HepG2 (cell line): ENCODE data around the gene COMMD7.
"Not testable (repeated sequence)": the region's sequence is repeated elsewhere in the genome, so short reads cannot be mapped to it uniquely, and the experiment has no call there.

ENCODE experiments used
- CCDC6 ChIP-seq: sonication (generic); formaldehyde crosslinking; IDR thresholded peaks from 2 replicates; pipeline ENCODE4 v1.8.1; 2022; ENCODE audit warnings: mild to moderate bottlenecking, missing genetic modification reagents, moderate library complexity
- CREB1 ChIP-seq, 2 experiments: fragments of 450-650 bp in 1 of 2; IDR thresholded peaks; 2 replicates each; pipeline ENCODE4 v1.6.1; 2016 to 2017; ENCODE audit warnings: control low read depth in 1 of 2, mild to moderate bottlenecking in 1 of 2, missing compliant biosample characterization in 1 of 2, missing genetic modification characterization in 1 of 2
- ELK4 ChIP-seq: sonication (generic); formaldehyde crosslinking; IDR thresholded peaks from 2 replicates; pipeline ENCODE4 v1.9.0; 2021; ENCODE audit warnings: missing genetic modification reagents, borderline replicate concordance
- KLF12 ChIP-seq: sonication (generic); formaldehyde crosslinking; IDR thresholded peaks from 2 replicates; pipeline ENCODE4 v1.4.0; 2020; ENCODE audit warnings: missing genetic modification reagents, borderline replicate concordance
- MAFF ChIP-seq: IDR thresholded peaks from 2 replicates; pipeline ENCODE4 v1.6.1; 2011; ENCODE audit warnings: low read depth, low read length, improper control_type of control experiment
- MAFG ChIP-seq: sonication (generic); formaldehyde crosslinking; IDR thresholded peaks from 2 replicates; pipeline ENCODE4 v1.5.1; 2020; ENCODE audit warnings: mild to moderate bottlenecking, missing genetic modification reagents
- NCOA5 ChIP-seq: sonication (generic); formaldehyde crosslinking; IDR thresholded peaks from 2 replicates; pipeline ENCODE4 v1.4.0; 2020; ENCODE audit warnings: missing genetic modification reagents
- NFE2 ChIP-seq: sonication (generic); formaldehyde crosslinking; IDR thresholded peaks from 2 replicates; pipeline ENCODE4 v1.4.0; 2020; ENCODE audit warnings: missing genetic modification reagents
- NFRKB ChIP-seq: fragments of 450-650 bp; IDR thresholded peaks from 2 replicates; pipeline ENCODE4 v1.6.1; 2017
- POLR2A ChIP-seq, 2 experiments: IDR thresholded peaks; 2 replicates each; pipeline ENCODE4 v1.6.1; 2011; ENCODE audit warnings: low read depth in 2 of 2, low read length in 2 of 2, mild to moderate bottlenecking in 1 of 2, moderate library complexity in 1 of 2; ENCODE audit not compliant: insufficient read depth in 1 of 2
- POLR2AphosphoS5 ChIP-seq: IDR thresholded peaks from 2 replicates; pipeline ENCODE4 v1.6.1; 2012; ENCODE audit warnings: low read depth, low read length
- RAD21 ChIP-seq: fragments of 450-650 bp; formaldehyde crosslinking; IDR thresholded peaks from 2 replicates; pipeline ENCODE4 v1.5.0; 2020; ENCODE audit warnings: mild to moderate bottlenecking
- ZBTB40 ChIP-seq, 2 experiments: fragments of 450-650 bp in 1 of 2; sonication (generic) in 1 of 2; formaldehyde crosslinking in 1 of 2; IDR thresholded peaks; 2 replicates each; pipeline versions ENCODE4 v1.6.1 to v1.8.0; 2016 to 2022; ENCODE audit warnings: antibody characterized with exemption in 1 of 2, mild to moderate bottlenecking in 1 of 2, missing genetic modification reagents in 1 of 2

DNA sequence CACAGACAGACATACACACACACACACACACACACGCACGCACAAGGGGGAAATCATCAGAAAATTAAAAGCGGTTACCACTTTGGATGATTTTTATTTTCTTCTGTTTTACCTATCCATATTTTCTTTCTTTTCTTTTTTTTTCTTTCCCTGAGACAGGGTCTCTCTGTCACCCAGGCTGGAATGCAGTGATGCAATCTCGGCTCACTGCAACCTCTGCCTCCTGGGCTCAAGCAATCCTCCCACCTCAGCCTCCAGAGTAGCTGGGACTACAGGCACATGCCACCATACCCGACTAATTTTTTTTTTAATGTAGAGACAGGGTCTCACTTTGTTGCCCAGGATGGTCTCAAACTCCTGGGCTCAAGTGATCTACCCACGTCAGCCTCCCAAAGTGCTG, 14.8 kb downstream of the COMMD7 start:
- not testable (repeated sequence) for TF ChIP-seq CCDC6 (CRISPR knock-in tag); ELK4 (CRISPR knock-in tag); NCOA5 (CRISPR knock-in tag); POLR2A (IDR thresholded peaks at IDR 0.05; ENCODE audit: insufficient read depth in 1 of 2, low read depth in 2 of 2, low read length in 2 of 2); MAFF; NFRKB; CREB1 (IDR thresholded peaks at IDR 0.05); CREB1 (CRISPR knock-in tag; IDR thresholded peaks at IDR 0.05); MAFG (CRISPR knock-in tag); NFE2; ZBTB40 (IDR thresholded peaks at IDR 0.05); ZBTB40 (CRISPR knock-in tag; IDR thresholded peaks at IDR 0.05); KLF12 (CRISPR knock-in tag); POLR2AphosphoS5; RAD21 (CRISPR knock-in tag)
